H1 (cell line): ENCODE results near the gene QRICH1. TPM values are rescaled to one million over a fixed set of nuclear protein-coding genes. Genes with fewer than 3 reads are reported as not detected.

Source experiments
- CTCF ChIA-PET: fragments of 300-600 bp; sonication (Branson Sonifier 250); formaldehyde crosslinking; loops from one replicate; lab custom pipeline; 2021; ENCODE audit not compliant: partially characterized antibody; lab: Charles Lee
- POLR2A ChIA-PET: fragments of 300-600 bp; sonication (Branson Sonifier 250); formaldehyde crosslinking; loops from one replicate; lab custom pipeline; 2021; ENCODE audit warnings: inconsistent platforms; ENCODE audit not compliant: partially characterized antibody; lab: Charles Lee
- DNase-seq, 2 experiments: peaks; one replicate each; pipeline versions ENCODE4 v3.0.0 to v3.0.0-alpha.2; 2010 to 2022; ENCODE audit warnings: low spot score in 2 of 2, low read depth in 1 of 2, mixed read lengths in 1 of 2
- FAIRE-seq: peaks from 2 replicates; lab custom pipeline; 2011; peaks lifted over from hg19 to GRCh38; lab: Jason Lieb, UNC
- H2AFZ ChIP-seq: 2 replicates; pipeline ENCODE4 v1.8.1; 2012; ENCODE audit warnings: low read length, inconsistent platforms
- H2AK5ac ChIP-seq: 2 replicates; pipeline ENCODE4 v1.6.1; 2013; ENCODE audit warnings: low read depth, low read length
- H2BK120ac ChIP-seq: replicated peaks from 2 replicates; pipeline ENCODE3; 2013; ENCODE audit warnings: low read depth, low read length, inconsistent platforms
- H2BK12ac ChIP-seq: 2 replicates; pipeline ENCODE4 v1.6.1; 2013; ENCODE audit warnings: low read depth, low read length
- H2BK15ac ChIP-seq: 2 replicates; pipeline ENCODE4 v1.6.1; 2013; ENCODE audit warnings: low read length
- H2BK20ac ChIP-seq: 2 replicates; pipeline ENCODE4 v1.6.1; 2013; ENCODE audit warnings: low read length
- H2BK5ac ChIP-seq: 2 replicates; pipeline ENCODE4 v1.6.1; 2013; ENCODE audit warnings: low read depth, low read length
- H3K14ac ChIP-seq: 2 replicates; pipeline ENCODE4 v1.6.1; 2013; ENCODE audit warnings: inconsistent platforms; ENCODE audit not compliant: insufficient read length
- H3K18ac ChIP-seq: 2 replicates; pipeline ENCODE4 v1.6.1; 2013; ENCODE audit warnings: low read length; ENCODE audit errors: extremely low read depth
- H3K23ac ChIP-seq: 2 replicates; pipeline ENCODE4 v1.6.1; 2013; ENCODE audit warnings: inconsistent platforms; ENCODE audit not compliant: insufficient read length
- H3K23me2 ChIP-seq: 2 replicates; pipeline ENCODE4 v1.6.1; 2013; ENCODE audit warnings: low read depth, low read length
- H3K27ac ChIP-seq: 2 replicates; pipeline ENCODE4 v1.6.1; 2011; ENCODE audit warnings: low read depth, low read length, inconsistent platforms
- H3K27me3 ChIP-seq, 4 experiments: replicated peaks in 1 of 4; 1 replicate in 1 of 4; 2 replicates in 3 of 4; pipeline versions ENCODE4 v1.6.1 to v1.8.1; 2011 to 2013; ENCODE audit warnings: low read length in 3 of 4, mild to moderate bottlenecking in 3 of 4, inconsistent platforms in 2 of 4, mixed read lengths in 2 of 4, moderate library complexity in 1 of 4; ENCODE audit not compliant: control insufficient read depth in 3 of 4, insufficient read depth in 3 of 4; ENCODE audit errors: extremely low read depth in 1 of 4
- H3K36me3 ChIP-seq, 4 experiments: 2 replicates each; pipeline versions ENCODE4 v1.6.1 to v1.8.1; 2011 to 2013; ENCODE audit warnings: mild to moderate bottlenecking in 4 of 4, low read length in 3 of 4, moderate library complexity in 2 of 4, control low read depth in 1 of 4, inconsistent platforms in 1 of 4; ENCODE audit not compliant: insufficient read depth in 4 of 4, control insufficient read depth in 2 of 4
- H3K4ac ChIP-seq: replicated peaks from 2 replicates; pipeline ENCODE3; 2013; ENCODE audit warnings: low read length, low read depth, mixed read lengths, inconsistent platforms; ENCODE audit not compliant: insufficient read length
- H3K4me1 ChIP-seq, 4 experiments: replicated peaks in 1 of 4; 1 replicate in 1 of 4; 2 replicates in 3 of 4; pipeline versions ENCODE4 v1.6.1 to v1.8.1; 2011 to 2013; ENCODE audit warnings: low read length in 3 of 4, inconsistent platforms in 2 of 4, mixed read lengths in 1 of 4; ENCODE audit not compliant: insufficient read depth in 4 of 4, control insufficient read depth in 3 of 4
- H3K4me2 ChIP-seq, 2 experiments: 2 replicates each; pipeline versions ENCODE4 v1.6.1 to v1.8.1; 2011 to 2013; ENCODE audit warnings: low read depth in 2 of 2, low read length in 2 of 2, control low read depth in 1 of 2, inconsistent platforms in 1 of 2, mild to moderate bottlenecking in 1 of 2; ENCODE audit not compliant: insufficient read depth in 1 of 2
- H3K4me3 ChIP-seq, 4 experiments: fragments of 200-600, 300-600 bp in 1 of 4; sonication (generic), shearing (Covaris generic), sonication (Bioruptor Twin) in 1 of 4; 2 replicates each; pipeline versions ENCODE4 v1.5.1 to v1.8.1; 2011 to 2016; ENCODE audit warnings: low read length in 4 of 4, low read depth in 3 of 4, control low read depth in 2 of 4, inconsistent platforms in 2 of 4, mild to moderate bottlenecking in 2 of 4, mixed read lengths in 1 of 4, moderate library complexity in 1 of 4; ENCODE audit not compliant: insufficient read depth in 2 of 4; ENCODE audit errors: extremely low read depth in 1 of 4
- H3K56ac ChIP-seq: replicated peaks from 2 replicates; pipeline ENCODE3; 2013; ENCODE audit warnings: low read depth, mild to moderate bottlenecking, mixed read lengths, low read length, inconsistent platforms; ENCODE audit not compliant: insufficient read length
- H3K79me1 ChIP-seq: 2 replicates; pipeline ENCODE4 v1.6.1; 2013; ENCODE audit warnings: low read depth, low read length, control low read depth
- H3K79me2 ChIP-seq, 2 experiments: 2 replicates each; pipeline versions ENCODE4 v1.6.1 to v1.8.1; 2012 to 2013; ENCODE audit warnings: low read length in 2 of 2, mild to moderate bottlenecking in 2 of 2, inconsistent platforms in 1 of 2; ENCODE audit not compliant: insufficient read depth in 2 of 2, control insufficient read depth in 1 of 2
- H3K9ac ChIP-seq, 4 experiments: replicated peaks in 1 of 4; 1 replicate in 1 of 4; 2 replicates in 3 of 4; pipeline versions ENCODE4 v1.6.1 to v1.8.1; 2011 to 2013; ENCODE audit warnings: low read depth in 3 of 4, low read length in 3 of 4, control low read depth in 2 of 4, mild to moderate bottlenecking in 2 of 4, moderate library complexity in 2 of 4, inconsistent platforms in 1 of 4; ENCODE audit errors: extremely low read depth in 1 of 4
- H3K9me3 ChIP-seq, 2 experiments: 2 replicates each; pipeline versions ENCODE4 v1.6.1 to v1.8.1; 2012 to 2013; ENCODE audit warnings: mild to moderate bottlenecking in 2 of 2, moderate library complexity in 2 of 2, control low read depth in 1 of 2, inconsistent platforms in 1 of 2, low read depth in 1 of 2, low read length in 1 of 2, mixed read lengths in 1 of 2; ENCODE audit not compliant: insufficient read depth in 2 of 2
- H4K20me1 ChIP-seq, 2 experiments: replicated peaks in 1 of 2; 2 replicates each; pipeline versions ENCODE3 to v1.8.1; 2011 to 2013; ENCODE audit warnings: inconsistent platforms in 2 of 2, low read length in 2 of 2, mild to moderate bottlenecking in 1 of 2; ENCODE audit not compliant: insufficient read depth in 2 of 2, control insufficient read depth in 1 of 2
- H4K5ac ChIP-seq: 2 replicates; pipeline ENCODE4 v1.6.1; 2013; ENCODE audit warnings: low read length, low read depth, mixed read lengths, inconsistent platforms; ENCODE audit not compliant: insufficient read length
- H4K8ac ChIP-seq: 2 replicates; pipeline ENCODE4 v1.8.0; 2013; ENCODE audit warnings: mild to moderate bottlenecking, moderate library complexity, low read length, inconsistent platforms; ENCODE audit not compliant: insufficient read depth; ENCODE audit errors: extremely low read depth
- H4K91ac ChIP-seq: replicated peaks from 2 replicates; pipeline ENCODE3; 2013; ENCODE audit warnings: low read length, mixed read lengths, inconsistent platforms; ENCODE audit not compliant: insufficient read length
- BCL11A ChIP-seq, 2 experiments: IDR thresholded peaks; one replicate each; pipeline ENCODE4 v1.6.1; 2011; ENCODE audit warnings: low read depth in 2 of 2, low read length in 2 of 2, mild to moderate bottlenecking in 2 of 2
- WGBS, 2 experiments: shearing (Covaris generic) in 1 of 2; methylation state at CpG; one replicate each; pipeline versions ENCODE4 v1.1.6 to v1.1.7; 2013 to 2015; ENCODE audit warnings: low lambda C conversion rate in 2 of 2, mixed read lengths in 2 of 2, inconsistent platforms in 1 of 2, low coverage in 1 of 2, missing lambda C conversion rate in 1 of 2; ENCODE audit not compliant: insufficient replicate concordance in 2 of 2, insufficient coverage in 1 of 2, insufficient read length in 1 of 2; ENCODE audit errors: extremely low coverage in 1 of 2, missing lambda C conversion rate in 1 of 2; 5-methylcytosine and 5-hydroxymethylcytosine counted together
- polyA plus RNA-seq, 7 experiments: library from polyadenylated mRNA; depleted of rRNA in 3 of 7; stranded (reverse) in 5 of 7; unstranded in 2 of 7; fragments of >200 nt in 5 of 7; fragments of 200-250 nt in 2 of 7; gene quantifications; 1 replicate in 5 of 7; 2 replicates in 1 of 7; 4 replicates in 1 of 7; pipeline versions ENCODE4 v1.2.1 to v1.2.3, GENCODE V29; 2011 to 2013; ENCODE audit warnings: missing spikeins in 2 of 7, mixed read lengths in 2 of 7
- total RNA-seq: library from RNA; stranded (reverse); fragmentation: NEBNext Ultra II Directional; extraction: Animal tissue kit (Norgen Biotek cat#: 25700); gene quantifications from 2 replicates; pipeline ENCODE4 v1.2.1, GENCODE V29; 2021

Gene QRICH1
- total and polyA plus RNA-seq, 2 of the 8 experiments (the other 6 are each of a cell fraction or from before 2014, with no cell fraction given): 128 to 142 TPM

- Histone ChIP-seq H3K36me3 (peaks cover 18 to 42% (median 35%) of the 10 kb centered on the region in 4 experiments), H4K91ac (no peak overlapping the region), H3K23ac (no peak overlapping the region), H3K27me3 (no peaks in the 10 kb centered on the region), H2AK5ac (no peak overlapping the region), H3K79me2 (peaks cover 0 to 10% of the 10 kb centered on the region in 2 experiments; a peak in 2 of 4 replicates), H2AFZ (no peak overlapping the region), H3K18ac (no peak overlapping the region), H2BK120ac (no peak overlapping the region), H4K8ac (no peak overlapping the region), H4K20me1 (peaks cover 0 to 10% of the 10 kb centered on the region in 2 experiments), H3K4me3 (no peak overlapping the region), H3K27ac (no peak overlapping the region), H2BK20ac (no peak overlapping the region), H3K4me2 (no peak overlapping the region), H3K23me2 (peaks cover 8% of the 10 kb centered on the region), H3K9ac (no peak overlapping the region), H3K4me1 (peaks cover 0 to 9% (median 3%) of the 10 kb centered on the region in 4 experiments; a peak in 5 of 7 replicates), H3K14ac (no peak overlapping the region), H2BK12ac (no peak overlapping the region), H3K56ac (no peak overlapping the region), H3K4ac (no peak overlapping the region), H3K79me1 (no peaks in the 10 kb centered on the region; the same call in 1 of the 2 replicates), H4K5ac (no peak overlapping the region), H3K9me3 (no peaks in the 10 kb centered on the region), H2BK15ac (no peak overlapping the region), H2BK5ac (no peak overlapping the region)
- DNase-seq (no peak), FAIRE-seq (no peak)
- 91% methylated on average over 6 of the region's 14 CpGs; no CpG with 5 or more reads in 1 of the 2 experiments for WGBS, 2 experiments
- ChIA-PET POLR2A (interaction anchor here (0.8 to 27.9 kb wide), 10 partner anchors 5 to 90 kb away, joined by 3 to 508 read pairs (median 4); partner anchors contain the start of genes DALRD3, IMPDH2, LAMB2 and NDUFAF3), CTCF (interaction anchor here (0.7 to 1.9 kb wide), 7 partner anchors 11 to 564 kb away, joined by 3 to 6 read pairs (median 4); partner anchors contain the start of genes NDUFAF3, QRICH1 and USP19)
- TF ChIP-seq BCL11A (IDR thresholded peaks at IDR 0.05; ENCODE audit: low read depth in 2 of 2, low read length in 2 of 2): no peak
Observed at GRCh38 chr3:49108346-49108745, 14.5 kb upstream of the QRICH1 start.
